ENCODE measurements around the gene KDM5A.

GRCh38 chr12:230925-231671 lies 158.0 kb downstream of the KDM5A start:
- TF ChIP-seq POLR2A (IDR thresholded peaks at IDR 0.05; ENCODE audit: low read length), result no peak
- no peak for TF ChIP-seq GATA1 (IDR thresholded peaks at IDR 0.05; ENCODE audit: low read depth, low read length)

Measured in erythroblast (primary cell).